GM19372 (cell line): ENCODE data around the gene NEK9.
"Not testable (repeated sequence)": the region's sequence is repeated elsewhere in the genome, so short reads cannot be mapped to it uniquely, and the experiment has no call there.

ENCODE experiments used
- ATAC-seq: cut with Tn5 transposase; IDR thresholded peaks from one replicate; pipeline ENCODE4 v1.9.1; 2021; ENCODE audit warnings: mild to moderate bottlenecking, low read depth, moderate library complexity; ENCODE audit not compliant: unreplicated experiment

The NEK9 gene

GRCh38 chr14:75147423-75148071 lies 20.7 kb upstream of the NEK9 start:
- ATAC-seq, result no peak

- ATAC-seq, result no peak
Measured at GRCh38 chr14:75144944-75145343, 18.1 kb upstream of the NEK9 start.

DNA sequence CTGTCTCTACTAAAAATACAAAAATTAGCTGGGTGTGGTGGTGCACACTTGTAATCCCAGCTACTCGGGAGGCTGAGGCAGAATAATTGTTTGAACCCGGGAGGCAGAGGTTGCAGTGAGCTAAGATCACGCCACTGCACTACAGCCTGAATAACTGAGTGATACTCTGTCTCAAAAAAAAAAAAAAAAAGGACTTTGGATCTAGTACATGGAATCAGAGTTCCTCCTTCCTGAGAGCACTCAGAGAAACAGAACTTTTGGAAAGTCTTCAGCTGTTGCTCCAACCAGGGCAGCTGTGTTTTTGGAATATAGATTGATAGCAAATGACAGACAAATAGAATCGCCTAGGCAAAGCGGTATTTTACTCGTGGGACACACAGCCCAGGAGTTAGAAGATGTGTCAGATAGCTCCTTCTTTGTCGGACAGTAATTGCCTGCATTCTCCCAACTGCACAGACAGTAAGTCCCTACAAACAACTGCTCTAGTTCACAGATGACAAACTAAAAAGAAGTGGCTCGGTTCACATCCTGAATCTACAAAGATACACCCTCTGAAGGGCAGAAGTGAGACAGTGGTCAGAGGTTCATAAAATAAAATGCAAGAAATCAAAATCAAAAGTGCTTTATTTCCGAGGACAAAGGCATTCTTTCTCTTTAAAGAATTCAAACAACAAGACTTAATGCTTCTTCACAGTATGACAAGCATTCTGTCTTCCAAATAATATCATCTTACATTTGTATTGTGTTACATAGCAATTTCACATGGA lies 17.1 kb upstream of the NEK9 start:
- ATAC-seq, result no peak

GRCh38 chr14:75142494-75142893 lies 15.6 kb upstream of the NEK9 start:
- no peak for ATAC-seq

- ATAC-seq, result no peak
Measured at GRCh38 chr14:75141967-75142366, 15.1 kb upstream of the NEK9 start.

- no peak for ATAC-seq
Measured at GRCh38 chr14:75141062-75141461, 14.2 kb upstream of the NEK9 start.

DNA sequence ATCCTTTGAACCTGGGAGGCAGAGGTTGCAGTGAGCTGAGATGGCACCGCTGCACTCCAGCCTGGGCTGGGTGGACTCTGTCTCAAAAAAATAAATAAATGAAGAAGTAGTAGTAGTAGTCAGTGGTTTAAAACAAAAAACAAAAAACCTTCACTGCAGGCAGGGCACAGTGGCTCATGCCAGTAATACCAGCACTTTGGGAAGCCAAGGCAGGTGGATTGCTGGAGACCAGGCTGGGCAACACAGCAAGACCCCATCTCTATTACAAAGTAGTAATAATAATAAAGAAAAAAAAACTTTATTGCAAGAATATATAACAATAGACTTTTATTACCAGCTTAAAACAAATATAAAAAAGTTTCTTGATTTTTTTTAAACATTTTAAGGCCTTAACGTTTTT lies 13.8 kb upstream of the NEK9 start:
- ATAC-seq, result no peak

GRCh38 chr14:75139185-75139584 lies 12.3 kb upstream of the NEK9 start:
- ATAC-seq, result no peak

DNA sequence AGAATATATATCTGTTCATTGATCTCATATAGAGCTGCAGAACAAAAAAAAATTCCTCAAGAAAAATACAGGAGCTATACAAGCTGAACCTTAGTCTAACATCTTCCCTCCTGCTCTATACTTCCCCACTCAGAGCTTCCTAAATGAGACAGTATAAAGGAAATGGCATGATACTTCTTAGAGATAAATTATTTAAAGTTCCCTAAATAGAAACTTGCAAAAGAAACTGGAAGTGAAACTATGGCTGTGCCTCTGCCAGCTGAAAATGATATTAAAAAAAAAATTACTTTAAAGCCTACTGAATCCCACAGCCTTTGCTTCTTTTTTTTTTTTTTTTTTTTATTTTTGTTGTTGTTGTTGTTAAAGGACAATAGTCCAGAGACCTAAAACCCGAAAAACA lies 11.6 kb upstream of the NEK9 start:
- ATAC-seq, result no peak

GRCh38 chr14:75134644-75135043 lies 7.8 kb upstream of the NEK9 start:
- ATAC-seq, result no peak

DNA sequence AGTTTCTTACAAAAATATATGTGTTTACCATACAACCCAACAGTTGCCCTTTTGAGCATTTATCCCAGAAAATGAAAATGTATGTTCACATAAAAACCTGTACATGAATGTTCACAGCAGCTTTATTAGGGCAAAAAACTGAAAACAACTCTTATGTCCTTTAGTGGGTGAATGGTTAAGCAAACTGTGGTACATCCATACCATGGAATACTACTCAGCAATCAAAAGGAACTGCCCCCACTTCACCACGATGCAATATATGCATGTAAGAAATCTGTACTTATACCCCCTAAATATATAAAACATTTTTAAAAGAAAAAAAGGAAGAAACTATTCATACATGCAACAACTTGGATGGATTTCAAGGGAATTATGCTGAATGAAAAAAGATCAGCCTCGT lies 6.7 kb upstream of the NEK9 start:
- ATAC-seq, result no peak

GRCh38 chr14:75132382-75133086 lies 5.7 kb upstream of the NEK9 start:
- ATAC-seq, result no peak

GRCh38 chr14:75128596-75128990 lies 1.7 kb upstream of the NEK9 start:
- ATAC-seq, result no peak

- ATAC-seq, result no peak
Measured at GRCh38 chr14:75127903-75128595, 1.2 kb upstream of the NEK9 start.

DNA sequence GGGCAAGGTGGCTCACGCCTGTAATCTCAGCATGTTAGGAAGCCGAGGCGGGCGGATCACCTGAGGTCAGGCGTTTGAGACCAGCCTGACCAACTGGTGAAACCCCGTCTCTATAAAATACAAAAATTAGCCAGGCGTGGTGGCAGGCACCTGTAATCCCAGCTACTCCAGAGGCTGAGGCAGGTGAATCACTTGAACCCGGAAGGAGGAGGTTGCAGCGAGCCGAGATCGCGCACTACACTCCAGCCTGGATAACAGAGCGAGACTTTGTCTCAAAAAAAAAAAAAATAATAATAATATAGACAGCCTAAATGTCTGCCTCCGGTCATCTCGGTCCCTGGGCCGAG lies 599 bp upstream of the NEK9 start:
- not testable (repeated sequence) for ATAC-seq

DNA sequence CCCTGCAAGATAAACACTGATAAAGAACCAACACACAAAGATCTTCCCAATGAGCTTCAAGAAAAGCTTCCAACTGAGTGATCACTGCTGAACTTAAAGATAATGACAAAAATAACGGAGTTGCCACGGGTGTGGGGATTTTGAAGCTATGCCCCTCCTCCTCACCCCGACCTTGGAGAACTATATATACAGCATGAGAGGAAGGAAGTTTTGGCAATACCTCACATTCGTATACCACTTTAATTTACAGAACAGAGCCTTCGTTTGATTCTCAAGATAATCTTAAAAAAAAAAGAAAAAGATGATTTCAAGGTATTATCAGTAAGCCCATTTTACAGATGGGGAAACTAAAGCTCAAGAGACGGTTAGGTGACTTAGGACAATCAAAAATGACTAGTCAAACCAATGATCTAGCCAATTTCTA lies 715 bp downstream of the NEK9 start:
- no peak for ATAC-seq

DNA sequence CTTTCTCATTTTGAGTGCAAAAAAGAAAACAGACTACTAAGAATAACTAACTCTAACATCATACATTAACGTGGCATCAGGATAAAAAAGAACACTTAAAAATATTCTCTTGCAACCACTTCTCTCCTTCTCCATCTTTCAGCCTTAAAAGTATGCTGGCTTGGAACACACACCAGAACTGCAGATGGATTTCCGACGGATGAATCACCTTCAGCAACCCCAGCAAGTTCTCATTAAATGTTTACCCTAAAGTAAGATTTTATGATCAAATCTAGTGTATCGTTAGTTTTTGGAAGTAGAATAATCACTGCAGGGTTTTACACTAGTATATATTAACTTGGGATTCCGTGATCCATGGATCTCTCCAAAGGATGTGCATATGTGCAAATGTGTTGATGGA lies 1.2 kb downstream of the NEK9 start:
- ATAC-seq, result no peak

DNA sequence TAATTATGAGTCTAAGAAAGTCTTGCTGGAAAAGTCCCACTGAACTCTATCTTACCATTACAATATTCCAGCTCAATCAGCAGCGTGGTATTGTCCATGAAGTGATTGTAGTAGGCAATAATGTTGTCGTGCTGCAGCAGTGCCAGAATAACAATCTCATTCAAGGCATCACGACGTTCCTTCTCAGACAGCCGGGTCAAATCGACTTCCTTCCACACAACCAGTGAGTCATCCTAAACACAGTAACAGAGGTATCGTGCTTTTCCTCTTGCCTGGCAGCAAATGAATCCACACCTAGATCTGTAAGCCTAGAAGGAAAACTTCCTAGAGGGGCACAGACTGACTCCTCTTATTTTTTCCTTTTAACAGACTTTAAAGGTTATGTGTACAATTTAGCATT lies 2.9 kb downstream of the NEK9 start:
- no peak for ATAC-seq

DNA sequence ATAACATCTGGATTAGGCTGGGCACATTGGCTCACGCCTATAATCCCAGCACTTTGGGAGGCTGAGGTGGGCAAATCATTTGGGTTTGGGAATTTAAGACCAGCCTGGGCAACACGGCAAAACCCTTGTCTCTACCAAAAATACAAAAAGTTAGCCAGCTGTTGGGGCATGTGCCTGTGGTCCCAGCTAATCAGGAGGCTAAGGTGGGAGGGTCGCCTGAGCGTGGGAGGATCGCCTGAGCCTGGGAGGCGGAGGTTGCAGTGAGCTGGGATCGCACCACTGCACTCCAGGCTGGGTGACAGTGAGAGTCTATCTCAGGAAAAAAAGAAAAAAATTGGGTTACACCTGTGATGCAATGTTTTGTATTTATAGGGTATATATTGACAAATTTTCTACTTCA lies 5.3 kb downstream of the NEK9 start:
- ATAC-seq, result no peak

- no peak for ATAC-seq
Measured at GRCh38 chr14:75120541-75121291, 6.1 kb downstream of the NEK9 start.
